NCI-H1417 treated with DMSO at 0.1 percent for 48 hours (cell line): ENCODE results near the gene PRKCA.
A peak's percentile ranks its signal among the peaks of the same experiment; 100 is the strongest.
"Not testable (repeated sequence)": the region's sequence is repeated elsewhere in the genome, so short reads cannot be mapped to it uniquely, and the experiment has no call there.

Experiments used
- DNase-seq: peaks from one replicate; lab custom pipeline; 2025; lab: John Stamatoyannopoulos, UW

PRKCA gene

DNA sequence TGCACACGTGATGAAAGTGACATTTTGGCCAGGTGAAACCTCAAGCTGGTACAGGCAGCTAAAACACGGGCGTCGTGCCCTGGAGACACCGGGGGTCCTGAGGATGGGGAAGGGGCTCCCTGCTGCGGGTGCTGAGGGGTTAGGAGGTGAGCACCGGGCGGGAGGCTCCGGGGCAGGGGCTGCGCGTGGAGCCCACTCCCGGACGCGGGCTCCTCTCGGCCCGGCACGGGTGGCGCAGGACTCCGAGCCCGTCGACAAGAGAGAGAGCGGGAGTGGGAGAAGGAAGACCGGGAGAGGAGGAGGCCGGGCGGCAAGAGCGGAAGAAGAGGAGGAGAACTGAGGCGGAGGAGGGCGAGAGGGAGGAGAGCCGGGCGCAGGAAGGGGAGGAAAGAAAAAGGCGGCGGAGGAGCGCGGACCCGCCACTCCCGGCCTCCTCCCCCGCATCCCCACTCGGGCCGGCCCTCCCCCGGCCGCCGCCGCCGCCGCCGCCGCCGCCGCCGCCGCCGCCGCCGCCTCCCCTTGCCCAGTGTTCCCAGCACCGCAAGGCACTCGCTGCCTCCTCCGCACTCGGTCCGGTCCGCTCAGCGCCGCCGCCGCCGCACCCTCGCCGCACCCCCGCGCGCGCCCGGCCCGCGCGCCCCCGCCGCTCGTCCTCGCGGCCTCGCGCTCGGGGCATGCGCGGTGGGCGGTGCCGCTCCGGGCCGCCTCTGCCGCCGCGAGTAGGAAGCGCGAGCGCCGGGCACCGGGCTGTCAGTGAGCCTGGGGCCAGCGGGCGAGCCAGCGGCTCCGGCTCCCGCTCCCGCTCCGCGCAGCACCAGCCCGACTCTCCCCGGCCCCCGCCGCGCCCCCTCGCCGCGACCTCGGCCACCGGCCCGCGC, at the start of gene PRKCA:
Gene PRKCA, plus strand, starts transcription at position 750 of the 878 bp plus-strand sequence.
- DNase-seq, result peak; percentile 4

DNA sequence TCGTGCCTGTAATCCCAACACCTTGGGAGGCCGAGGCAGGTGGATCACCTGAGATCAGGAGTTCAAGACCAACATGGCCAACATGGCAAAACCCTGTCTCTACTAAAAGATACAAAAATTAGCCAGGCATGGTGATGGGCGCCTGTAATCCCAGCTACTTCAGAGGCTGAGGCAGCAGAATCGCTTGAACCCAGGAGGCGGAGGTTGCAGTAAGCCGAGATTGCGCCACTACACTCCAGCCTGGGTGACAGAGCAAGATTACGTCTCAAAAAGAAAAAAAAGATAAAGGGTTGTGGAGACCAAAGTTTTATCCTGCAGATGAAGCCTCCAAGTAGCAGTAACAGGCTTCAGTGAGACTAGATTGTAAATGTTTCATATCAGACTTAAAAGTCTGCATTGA, 49.0 kb upstream of the PRKCA start:
- DNase-seq, result not testable (repeated sequence)

DNA sequence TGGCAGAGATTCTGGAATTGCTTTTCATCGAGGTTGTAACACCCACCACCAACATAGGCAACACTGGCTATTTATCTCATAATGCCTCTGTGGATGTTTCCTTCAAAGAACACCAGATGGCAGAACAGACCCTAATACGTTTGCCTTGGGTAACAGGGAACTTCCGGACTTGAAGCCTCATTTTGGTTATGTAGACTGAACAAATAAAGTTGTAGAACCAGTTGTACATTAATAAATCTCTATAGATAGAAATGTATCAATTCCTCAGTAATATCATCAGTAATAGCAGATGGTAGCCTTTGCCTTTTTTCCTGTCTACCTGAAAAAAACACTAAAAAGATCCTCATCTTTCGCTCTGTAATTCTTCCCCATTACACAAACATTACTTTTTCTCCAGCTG, 47.3 kb upstream of the PRKCA start:
- peak; percentile 34 for DNase-seq

DNA sequence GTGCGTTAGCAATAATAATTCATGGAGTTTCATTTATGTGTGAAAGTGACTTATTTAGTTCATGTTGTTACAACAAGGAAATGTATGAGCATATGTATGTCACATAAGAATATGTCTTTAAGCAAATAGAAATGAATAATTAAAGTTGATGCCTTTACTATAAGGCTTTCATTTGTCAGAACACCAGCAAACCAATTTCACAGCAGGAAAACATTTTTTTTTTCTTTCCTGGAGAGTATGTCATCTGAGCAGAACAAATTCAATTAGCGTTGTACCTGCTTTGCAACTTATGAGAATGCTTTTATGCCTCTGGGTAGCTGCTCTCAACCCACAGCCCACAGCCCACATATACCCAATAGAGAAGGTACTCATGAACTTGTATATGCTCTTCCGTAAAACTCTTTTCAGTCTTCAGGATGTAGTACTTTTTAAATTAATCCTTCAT, 46.9 kb upstream of the PRKCA start:
- no peak for DNase-seq

DNA sequence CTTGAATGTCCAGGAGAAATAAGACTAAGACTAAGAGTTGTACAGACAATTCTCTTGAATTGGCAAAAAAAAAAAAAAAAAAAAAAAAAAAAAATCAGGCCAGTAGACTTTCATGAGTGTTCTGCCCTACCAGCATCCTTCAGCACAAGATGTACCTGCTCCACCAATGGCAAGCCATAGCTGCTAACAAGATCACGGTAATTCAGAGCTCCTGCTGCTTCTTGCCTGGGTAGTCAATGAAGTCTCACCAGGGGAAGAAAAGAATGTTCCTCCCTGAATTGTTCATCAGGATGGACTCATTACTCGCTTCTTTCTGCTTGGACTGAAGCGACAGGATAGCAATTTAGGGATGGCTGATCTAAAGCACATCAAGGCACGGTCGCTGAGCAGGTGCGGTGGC, 42.1 kb upstream of the PRKCA start:
- no peak for DNase-seq

DNA sequence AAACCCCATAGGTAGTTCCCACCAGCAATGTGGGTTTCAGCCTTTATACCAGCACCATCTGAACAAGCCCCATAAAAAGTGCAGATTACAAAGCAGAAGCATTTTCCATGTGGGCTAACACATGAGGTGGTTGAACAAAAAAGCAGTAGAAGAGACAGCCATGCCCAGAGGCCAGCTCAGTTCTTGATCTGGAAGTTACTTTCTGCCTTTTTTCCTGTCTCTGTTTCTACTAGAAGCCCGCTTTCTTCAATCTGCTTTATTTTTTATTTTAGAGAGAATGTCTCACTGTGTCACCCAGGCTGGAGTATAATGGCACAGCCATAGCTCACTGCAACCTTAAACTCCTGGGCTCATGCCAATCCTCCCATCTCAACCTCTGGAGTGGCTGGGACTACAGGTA, 41.7 kb upstream of the PRKCA start:
- no peak for DNase-seq

DNA sequence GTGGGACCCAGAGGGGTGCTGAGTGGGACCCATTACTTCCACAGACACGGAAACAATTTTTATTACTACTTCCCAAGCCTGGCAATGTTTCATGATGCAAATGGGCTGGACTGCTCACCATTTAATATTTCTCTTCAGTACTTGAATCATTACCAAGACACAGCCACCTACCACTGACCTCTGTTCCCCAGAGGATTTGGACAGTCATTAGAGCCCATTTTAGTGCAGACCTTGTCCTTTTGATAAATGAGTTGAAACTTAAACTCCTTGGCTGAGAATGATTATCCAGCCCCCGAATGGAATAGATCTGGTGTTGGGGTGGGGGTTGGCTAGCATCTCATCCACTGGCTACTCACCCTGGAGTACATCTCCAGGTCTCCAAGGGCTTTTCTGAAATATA, 39.6 kb upstream of the PRKCA start:
- no peak for DNase-seq

DNA sequence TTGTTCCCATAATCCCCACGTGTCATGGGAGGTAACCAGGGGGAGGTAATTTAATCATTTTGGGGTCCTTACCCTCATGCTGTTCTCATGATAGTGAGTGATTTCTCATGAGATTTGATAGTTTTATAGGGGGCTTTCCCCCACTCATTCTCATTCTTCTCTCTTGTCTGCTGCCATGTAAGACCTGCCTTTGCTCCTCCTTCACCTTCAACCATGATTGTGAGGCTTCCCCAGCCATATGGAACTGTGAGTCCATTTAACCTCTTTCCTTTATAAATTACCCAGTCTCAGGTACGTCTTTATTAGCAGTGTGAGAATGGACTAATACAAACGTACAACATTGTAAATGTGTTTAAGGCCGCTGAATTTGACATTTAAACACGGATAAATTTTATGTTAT, 37.7 kb upstream of the PRKCA start:
- no peak for DNase-seq

DNA sequence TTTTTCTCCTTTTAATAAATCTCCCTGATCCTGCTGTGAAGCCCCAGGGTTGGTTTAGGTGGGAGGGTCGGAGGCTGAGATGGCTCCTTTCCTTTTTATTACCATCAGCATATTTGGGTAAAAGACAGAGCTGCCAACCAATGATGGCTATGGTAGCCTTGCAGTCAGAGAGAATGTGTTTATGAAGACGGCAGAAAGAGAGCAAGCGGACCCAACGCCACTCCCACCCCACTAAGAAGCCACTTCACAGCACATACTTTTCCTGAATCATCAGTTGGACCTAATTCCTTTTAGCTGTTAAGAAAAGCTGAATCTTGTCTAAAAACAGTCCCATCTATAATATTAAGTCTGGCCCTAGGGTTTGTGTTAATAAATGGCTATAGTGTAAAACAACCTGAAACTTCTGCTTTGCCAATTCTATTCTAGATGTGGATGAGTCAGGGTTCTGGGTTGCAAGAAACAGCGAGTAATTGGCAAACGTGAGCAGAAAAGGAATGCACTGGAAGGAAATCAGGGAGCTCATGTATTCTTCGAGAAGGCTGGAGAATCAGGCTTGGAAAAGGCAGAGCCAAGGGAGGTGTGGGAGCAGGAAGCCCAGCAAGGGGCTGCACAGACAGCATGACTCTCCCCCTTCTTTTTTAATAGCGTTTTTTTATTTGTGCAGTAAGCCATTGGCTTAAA, 34.0 kb upstream of the PRKCA start:
- no peak for DNase-seq

DNA sequence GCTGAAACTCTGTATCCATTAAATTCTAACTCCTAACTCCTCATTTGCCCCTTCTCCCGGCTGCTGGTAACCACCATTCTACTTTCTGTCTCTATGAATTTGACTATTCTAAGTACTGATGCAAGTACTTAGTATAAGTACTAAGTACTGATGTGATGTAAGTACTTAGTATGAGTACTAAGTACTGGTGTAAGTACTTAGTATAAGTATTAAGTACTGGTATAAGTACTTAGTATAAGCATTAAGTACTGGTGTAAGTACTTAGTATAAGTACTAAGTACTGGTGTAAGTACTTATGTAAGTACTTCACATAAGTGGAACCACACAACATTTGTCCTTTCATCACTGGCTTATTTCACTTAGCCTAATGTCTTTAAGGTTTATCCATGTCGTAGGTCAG, 32.3 kb upstream of the PRKCA start:
- DNase-seq, result no peak

DNA sequence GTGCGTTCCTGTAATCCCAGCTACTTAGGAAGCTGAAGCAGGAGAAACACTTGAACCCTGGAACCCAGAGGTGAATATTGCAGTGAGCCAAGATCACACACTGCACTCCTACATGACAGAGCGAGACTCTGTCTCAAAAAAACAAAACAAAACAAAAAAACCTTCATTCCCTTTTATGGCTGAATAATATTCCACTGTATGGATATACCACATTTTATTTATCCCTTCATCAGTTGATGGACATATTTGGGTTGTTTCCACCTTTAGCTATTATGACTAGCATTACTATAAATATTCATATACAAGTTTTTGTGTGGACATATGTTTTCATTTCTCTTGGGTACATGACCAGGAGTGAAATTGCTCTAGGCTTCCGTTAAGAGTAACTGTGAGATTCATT, 30.9 kb upstream of the PRKCA start:
- no peak for DNase-seq

DNA sequence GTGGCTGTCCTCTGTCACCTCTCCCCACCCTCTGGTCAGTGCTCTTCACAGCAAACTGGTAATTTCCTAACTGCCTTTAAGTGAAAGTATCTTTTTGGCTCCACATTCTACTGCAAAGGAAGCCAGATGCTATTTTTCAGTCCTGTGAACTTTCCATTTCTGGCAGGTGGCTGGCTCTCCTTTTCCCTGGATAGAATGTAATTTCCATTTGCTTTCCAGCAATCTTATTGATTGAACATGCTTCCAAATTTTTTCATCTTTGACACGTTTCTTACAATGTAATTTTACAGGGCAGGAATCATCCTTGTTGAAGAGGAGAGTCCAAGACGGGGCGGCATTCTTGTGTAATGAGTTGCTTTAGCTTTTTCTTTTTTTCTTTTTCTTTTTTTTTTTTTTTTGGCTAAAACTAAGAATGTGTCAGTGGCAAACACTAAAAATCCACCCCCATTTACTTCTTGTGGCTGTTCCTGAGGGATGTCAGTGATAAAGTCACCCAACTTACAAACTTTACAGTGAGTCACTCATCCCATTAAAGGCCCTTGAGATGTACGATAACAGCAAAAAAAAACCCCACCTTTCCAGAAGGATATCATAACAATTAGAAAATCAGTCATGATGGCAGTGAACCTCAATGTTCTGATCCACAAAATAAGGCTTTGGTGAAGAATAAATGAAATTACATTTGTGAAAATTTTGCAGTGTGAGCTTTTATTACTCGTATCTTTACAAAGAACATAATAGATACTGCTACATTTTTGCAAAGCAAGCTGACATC, 29.4 kb upstream of the PRKCA start:
- DNase-seq, result no peak

DNA sequence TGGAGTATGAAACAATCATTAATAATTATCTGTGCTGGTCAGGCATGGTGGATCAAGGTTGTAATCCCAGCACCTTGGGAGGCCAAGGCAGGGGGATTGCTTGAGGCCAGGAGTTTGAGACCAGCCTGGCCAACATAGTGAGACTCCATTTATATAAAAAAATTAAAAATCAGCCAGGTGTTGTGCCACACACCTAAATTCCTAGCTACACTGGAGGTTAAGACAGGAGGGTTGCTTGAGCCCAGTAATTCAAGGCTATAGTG, 28.9 kb upstream of the PRKCA start:
- no peak for DNase-seq

DNA sequence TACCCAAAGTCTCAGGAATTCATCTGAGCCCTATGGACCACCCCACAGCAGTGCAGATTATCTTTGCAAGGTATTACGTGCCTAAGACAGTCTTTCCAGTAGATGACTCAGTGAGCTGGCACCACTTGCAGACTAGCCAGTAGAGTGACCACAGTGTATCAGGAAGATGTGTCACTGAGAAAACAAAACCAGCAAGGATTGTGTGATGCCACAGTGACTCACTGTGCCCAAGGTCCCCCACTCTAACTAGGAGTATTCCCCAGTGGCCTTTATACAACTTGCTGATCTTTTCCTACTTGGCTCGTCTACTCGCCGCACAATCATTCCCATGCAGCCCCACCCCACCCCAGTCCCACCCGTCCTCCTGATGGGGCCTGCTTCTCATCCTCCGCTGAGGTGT, 26.8 kb upstream of the PRKCA start:
- DNase-seq, result no peak

DNA sequence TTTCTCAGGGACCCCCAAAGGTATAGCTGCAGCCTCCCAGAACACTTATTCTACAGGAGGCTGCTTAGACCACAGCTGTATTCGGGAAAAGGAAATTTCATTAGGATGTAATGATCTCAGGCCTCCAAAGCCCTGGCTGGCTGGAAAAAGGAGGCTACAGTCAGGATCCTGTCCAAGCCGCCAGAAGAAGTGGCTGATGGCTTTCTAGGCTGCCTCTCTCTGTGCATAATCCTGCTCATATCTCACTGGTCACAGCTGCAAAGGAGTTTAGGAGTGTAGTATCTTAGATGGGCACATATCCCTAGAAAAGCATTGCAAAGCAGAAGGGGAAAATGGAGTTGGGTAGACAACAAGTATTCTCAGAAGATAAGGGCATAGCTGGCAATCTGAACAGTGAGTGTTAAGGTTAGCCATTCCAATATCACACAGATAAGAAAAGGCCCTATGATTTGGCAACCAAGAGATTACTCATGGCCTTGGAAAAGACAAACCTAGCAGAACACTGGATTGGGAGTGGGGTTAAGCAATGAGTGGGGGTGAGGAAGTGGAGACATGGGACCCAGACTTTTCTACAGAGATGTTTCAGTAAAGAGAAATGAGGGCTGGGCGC, 26.0 kb upstream of the PRKCA start:
- no peak for DNase-seq

DNA sequence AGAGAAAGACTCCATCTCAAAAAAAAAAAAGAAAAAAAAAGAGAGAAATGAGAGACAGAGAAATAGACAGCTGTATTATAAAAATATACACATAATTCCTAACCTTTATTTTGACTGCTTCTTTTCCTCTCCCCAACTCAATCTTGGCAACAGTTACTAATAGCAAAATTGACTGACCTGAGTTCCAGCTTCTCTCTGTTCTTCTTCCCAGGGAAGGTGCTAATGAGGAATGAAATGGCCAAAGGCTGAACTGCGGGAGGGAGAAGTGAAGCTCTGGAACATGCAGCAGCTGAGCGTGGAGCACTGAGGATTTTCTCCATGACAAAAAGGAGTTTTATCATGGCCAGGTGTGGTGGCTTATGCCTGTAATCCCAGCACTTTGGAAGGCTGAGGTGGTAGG, 25.2 kb upstream of the PRKCA start:
- no peak for DNase-seq

DNA sequence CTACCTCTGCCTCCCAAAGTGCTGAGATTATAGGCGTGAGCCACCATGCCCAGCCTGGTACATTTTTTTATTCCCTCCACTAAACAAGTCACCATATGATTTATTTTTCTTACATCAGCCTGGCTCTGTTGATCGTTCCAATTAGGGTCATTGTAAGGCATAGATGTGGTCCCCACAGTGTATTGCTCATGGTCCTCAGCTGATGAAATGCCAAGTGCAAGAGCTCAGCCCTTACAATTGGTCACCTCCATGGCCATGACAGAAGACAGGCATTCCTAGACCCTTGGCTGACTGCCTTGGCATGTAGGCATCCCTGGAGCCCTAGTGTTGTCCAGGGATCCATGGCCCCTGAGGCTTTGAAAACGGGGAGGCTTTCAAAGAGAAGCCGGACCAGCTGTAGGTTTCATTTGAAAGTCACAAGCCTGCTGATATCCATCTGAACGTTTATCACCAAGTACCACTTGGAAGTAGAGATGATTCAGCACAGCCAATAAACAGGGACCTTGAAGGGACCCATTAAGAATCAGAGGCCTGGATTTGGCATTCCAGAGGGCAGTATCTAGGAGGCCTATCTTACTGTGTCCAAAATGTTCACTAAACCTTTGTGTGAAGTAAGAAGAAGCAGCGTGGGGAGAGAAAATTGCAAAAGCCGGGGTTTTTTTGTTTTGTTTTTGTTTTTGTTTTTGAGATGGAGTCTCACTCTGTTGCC, 20.6 kb upstream of the PRKCA start:
- DNase-seq, result no peak

DNA sequence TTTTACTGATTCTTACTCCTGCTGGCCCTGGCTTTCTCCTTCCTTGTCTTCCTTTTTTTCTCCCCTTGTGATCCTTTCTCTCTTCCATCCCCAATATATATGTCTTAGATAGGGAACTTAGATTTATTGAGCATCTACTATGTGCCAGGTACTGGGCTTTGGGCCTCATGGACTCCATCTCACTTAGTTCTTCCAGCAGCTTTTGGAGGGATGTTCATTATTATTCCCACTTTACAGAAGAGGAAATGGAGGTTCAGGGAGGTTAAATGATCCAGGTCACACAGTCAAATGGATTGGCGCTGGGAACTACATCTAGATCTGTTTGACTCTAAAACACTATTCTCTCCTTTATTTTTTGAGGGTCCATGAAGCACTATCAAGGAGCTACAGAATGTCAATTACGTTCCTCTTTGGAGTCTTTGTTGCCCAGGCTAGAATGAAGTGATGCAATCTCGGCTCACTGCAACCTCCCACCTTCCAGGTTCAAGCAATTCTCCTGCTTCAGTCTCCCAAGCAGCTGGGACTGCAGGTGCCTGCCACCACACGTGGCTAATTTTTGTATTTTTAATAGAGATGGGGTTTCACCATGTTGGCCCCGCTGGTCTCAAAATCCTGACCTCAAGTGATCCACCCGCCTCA, 19.0 kb upstream of the PRKCA start:
- DNase-seq, result no peak

DNA sequence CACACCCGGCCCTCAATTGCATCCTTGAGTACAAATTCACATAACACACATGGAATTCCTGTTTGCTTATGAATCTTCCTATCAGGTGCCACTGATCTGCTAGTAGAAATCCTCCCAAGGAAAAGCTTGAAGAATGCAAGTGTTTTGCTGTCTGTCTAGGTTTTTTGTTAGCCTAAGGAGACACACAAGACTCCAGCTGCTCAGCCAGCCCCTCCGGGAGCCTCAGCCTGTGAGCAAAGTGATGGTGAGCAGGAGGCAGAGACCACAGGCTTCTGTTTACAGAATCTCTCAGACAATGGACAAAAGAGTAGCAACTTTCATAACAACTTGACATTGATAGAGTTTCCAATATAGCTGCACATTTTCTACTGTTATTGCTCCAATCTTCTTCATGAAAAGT, 18.4 kb upstream of the PRKCA start:
- no peak for DNase-seq

DNA sequence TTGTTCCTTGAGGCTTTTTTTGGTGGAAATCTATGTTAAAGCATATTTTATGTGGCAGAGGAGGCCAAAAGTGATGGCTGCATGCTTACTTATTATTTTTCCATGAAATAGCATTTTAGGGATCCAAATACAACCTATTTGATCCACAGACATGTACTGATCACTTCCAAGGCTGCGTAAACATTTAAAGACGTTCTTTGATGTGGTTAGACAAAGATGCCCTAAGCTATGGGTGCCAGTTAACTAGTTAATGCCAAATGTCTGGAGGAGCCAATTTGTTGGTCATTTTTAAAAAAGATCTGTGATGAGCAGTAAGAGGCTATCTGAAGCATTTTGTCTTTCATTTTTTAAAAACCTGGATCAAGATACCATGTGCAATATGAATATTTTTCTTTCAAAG, 17.3 kb upstream of the PRKCA start:
- no peak for DNase-seq

DNA sequence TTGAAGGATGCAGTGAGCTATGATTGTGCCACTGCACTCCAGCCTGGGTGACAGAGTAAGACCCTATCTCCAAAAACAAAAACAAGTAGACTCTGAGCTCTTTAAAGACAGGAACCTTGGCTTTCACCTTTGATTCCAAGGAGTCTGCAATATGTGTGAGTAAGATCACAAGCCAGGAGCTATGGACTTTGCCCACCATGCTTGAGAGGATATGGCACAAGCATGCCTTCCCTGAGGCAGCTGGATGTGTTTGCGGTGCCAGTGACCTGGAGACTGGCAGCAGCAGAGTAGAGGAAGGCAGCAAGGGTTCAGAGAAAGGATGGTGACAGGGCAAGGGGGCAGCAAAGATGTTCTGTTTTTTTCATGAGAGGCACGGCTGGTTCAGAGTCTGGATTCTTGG, 14.5 kb upstream of the PRKCA start:
- no peak for DNase-seq
